Measurements from ENCODE around the gene U2AF2. TPM values are rescaled to one million over a fixed set of nuclear protein-coding genes. Genes with fewer than 3 reads are reported as not detected.

U2AF2 gene
- total and polyA plus RNA-seq, 2 of the 8 experiments (the other 6 are each of a cell fraction or from before 2014, with no cell fraction given): 162 to 252 TPM

DNA sequence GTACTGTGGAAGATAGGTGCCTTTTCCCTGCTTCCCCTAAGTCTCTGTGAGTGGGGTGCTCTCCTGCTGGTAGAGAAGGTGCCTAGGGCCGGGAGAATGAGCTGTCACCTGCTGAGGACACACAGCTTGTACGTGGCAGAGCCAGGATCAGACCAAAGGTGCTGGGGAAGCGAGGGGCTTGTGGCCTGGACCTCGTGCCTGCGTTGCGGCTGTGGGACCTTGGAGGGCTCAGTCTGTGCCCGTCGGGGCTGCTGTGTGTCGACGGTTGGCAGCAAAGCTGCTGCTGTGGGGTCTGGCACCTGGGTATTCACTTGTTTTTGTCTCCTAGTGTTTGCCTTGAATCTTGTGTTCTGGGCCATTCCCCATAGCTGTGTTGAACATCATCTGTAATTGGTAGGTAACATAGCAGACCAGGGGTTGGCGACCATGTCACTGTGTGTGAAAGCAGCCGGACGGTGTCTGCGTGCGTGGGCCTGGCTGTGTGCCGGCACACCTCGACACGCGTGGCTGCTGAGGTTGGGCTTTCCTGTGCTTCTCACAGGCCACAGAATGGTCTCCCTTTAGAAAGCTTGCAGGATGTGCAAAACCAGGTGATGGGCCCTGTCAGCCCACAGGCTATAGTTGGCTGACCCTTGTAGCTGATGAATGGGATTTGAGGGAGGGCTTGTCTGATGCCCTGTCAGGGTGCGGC, 9.2 kb downstream of the U2AF2 start:
- no peak overlapping the region for H3K9ac ChIP-seq (replicated peaks in 1 of 4; ENCODE audit: extremely low read depth in 1 of 4, low read depth in 3 of 4, low read length in 3 of 4)

More for the DNA sequence above, 9.2 kb downstream of the U2AF2 start:
- H3K4me3 ChIP-seq (ENCODE audit: extremely low read depth in 1 of 4, insufficient read depth in 2 of 4, low read depth in 3 of 4, low read length in 4 of 4): no peak overlapping the region
- H2AK5ac ChIP-seq (ENCODE audit: low read depth, low read length): no peak overlapping the region
- H3K23ac ChIP-seq (ENCODE audit: insufficient read length): no peak overlapping the region
- no peaks in the 10 kb centered on the region for H3K9me3 ChIP-seq (ENCODE audit: insufficient read depth in 2 of 2, low read depth in 1 of 2, low read length in 1 of 2)
- H3K27ac ChIP-seq (ENCODE audit: low read depth, low read length): no peak overlapping the region
- H3K4ac ChIP-seq (replicated peaks; ENCODE audit: insufficient read length, low read depth, low read length): no peak overlapping the region
- H3K18ac ChIP-seq (ENCODE audit: extremely low read depth, low read length): no peak overlapping the region
- H3K14ac ChIP-seq (ENCODE audit: insufficient read length): no peak overlapping the region
- POLR2A ChIA-PET (ENCODE audit: partially characterized antibody): interaction anchor here (1.1 to 1.5 kb wide), 4 partner anchors 8 to 19 kb away, joined by 3 to 5 read pairs (median 4); partner anchors contain the start of gene U2AF2
- no peak for TF ChIP-seq CBX8 (IDR thresholded peaks at IDR 0.05; ENCODE audit: borderline replicate concordance, low read depth, low read length)
- TF ChIP-seq SUZ12 (IDR thresholded peaks at IDR 0.05; ENCODE audit: low read length): no peak
- no peak for TF ChIP-seq TEAD4 (IDR thresholded peaks at IDR 0.05; ENCODE audit: low read depth, low read length)
- TF ChIP-seq CTCF (IDR thresholded peaks at IDR 0.05; ENCODE audit: control extremely low read depth in 1 of 3, insufficient read depth in 1 of 3, low read depth in 1 of 3, low read length in 3 of 3): no peak
- TF ChIP-seq NANOG (IDR thresholded peaks at IDR 0.05; ENCODE audit: insufficient read depth, low read depth, low read length, poor library complexity, severe bottlenecking): no peak
- TF ChIP-seq MAFK (IDR thresholded peaks at IDR 0.05; ENCODE audit: low read depth, low read length): no peak
- TF ChIP-seq YY1 (IDR thresholded peaks at IDR 0.05; ENCODE audit: low read depth, low read length): no peak
- no peak for TF ChIP-seq SIX5 (IDR thresholded peaks at IDR 0.05; ENCODE audit: low read depth, low read length)
- TF ChIP-seq TCF12 (IDR thresholded peaks at IDR 0.05; ENCODE audit: low read depth, low read length): no peak
- no peak for TF ChIP-seq FOSL1 (IDR thresholded peaks at IDR 0.05; ENCODE audit: insufficient read depth, low read depth, low read length)
- CTCF ChIA-PET (ENCODE audit: partially characterized antibody): interaction anchor here (1.0 kb wide), 1 partner anchor 18 kb away, joined by 3 read pairs; no protein-coding TSS in a partner anchor
- no peak overlapping the region for H4K8ac ChIP-seq (ENCODE audit: extremely low read depth, insufficient read depth, low read length)
- H3K23me2 ChIP-seq (ENCODE audit: low read depth, low read length): no peaks in the 10 kb centered on the region
- no peak overlapping the region for H3K56ac ChIP-seq (replicated peaks; ENCODE audit: insufficient read length, low read depth, low read length)
- H3K4me2 ChIP-seq (ENCODE audit: insufficient read depth in 1 of 2, low read depth in 2 of 2, low read length in 2 of 2): no peak overlapping the region
- no peak overlapping the region for H4K91ac ChIP-seq (replicated peaks; ENCODE audit: insufficient read length, low read length)
- no peaks in the 10 kb centered on the region for H3K4me1 ChIP-seq (replicated peaks in 1 of 4; ENCODE audit: control insufficient read depth in 3 of 4, insufficient read depth in 4 of 4, low read length in 3 of 4)
- no peak overlapping the region for H2AFZ ChIP-seq (ENCODE audit: low read length)
- no peak overlapping the region for H2BK5ac ChIP-seq (ENCODE audit: low read depth, low read length)
- H2BK20ac ChIP-seq (ENCODE audit: low read length): no peak overlapping the region
- FAIRE-seq: no peak
- peaks cover 17% of the 10 kb centered on the region; the same call in 1 of the 2 replicates for H3K79me1 ChIP-seq (ENCODE audit: low read depth, low read length)
- H2BK120ac ChIP-seq (replicated peaks; ENCODE audit: low read depth, low read length): no peak overlapping the region
- H3K36me3 ChIP-seq (ENCODE audit: control insufficient read depth in 2 of 4, insufficient read depth in 4 of 4, low read length in 3 of 4): peaks cover 48 to 75% (median 66%) of the 10 kb centered on the region in 4 experiments
- WGBS, 2 experiments (ENCODE audit: extremely low coverage in 1 of 2, insufficient coverage in 1 of 2, insufficient read length in 1 of 2, insufficient replicate concordance in 2 of 2, low coverage in 1 of 2, low lambda C conversion rate in 2 of 2, missing lambda C conversion rate in 1 of 2): 97% methylated on average over 17 of the region's 20 CpGs; no CpG with 5 or more reads in 1 of the 2 experiments
- H2BK12ac ChIP-seq (ENCODE audit: low read depth, low read length): no peak overlapping the region
- DNase-seq (ENCODE audit: low read depth in 1 of 2, low spot score in 2 of 2): no peak
- no peaks in the 10 kb centered on the region for H3K27me3 ChIP-seq (replicated peaks in 1 of 4; ENCODE audit: control insufficient read depth in 3 of 4, extremely low read depth in 1 of 4, insufficient read depth in 3 of 4, low read length in 3 of 4)
- H4K20me1 ChIP-seq (replicated peaks in 1 of 2; ENCODE audit: control insufficient read depth in 1 of 2, insufficient read depth in 2 of 2, low read length in 2 of 2): peaks cover 38 to 52% of the 10 kb centered on the region in 2 experiments
- H3K79me2 ChIP-seq (ENCODE audit: control insufficient read depth in 1 of 2, insufficient read depth in 2 of 2, low read length in 2 of 2): peaks cover 17 to 79% of the 10 kb centered on the region in 2 experiments; a peak in 3 of 4 replicates
- no peak overlapping the region for H4K5ac ChIP-seq (ENCODE audit: insufficient read length, low read depth, low read length)
- H2BK15ac ChIP-seq (ENCODE audit: low read length): no peak overlapping the region

Data from H1 (cell line).